Duodenal mucosa (tissue), 2 donors: ENCODE measurements around the gene ABCG4.

Source experiments
- H3K27ac ChIP-seq: one replicate; pipeline ENCODE4 v1.7.0; 2013; ENCODE audit warnings: low read depth, low read length
- H3K27me3 ChIP-seq, 2 donors: one replicate each; pipeline ENCODE4 v1.7.0; 2013; ENCODE audit warnings: low read length in 2 of 2, control low read depth in 1 of 2; ENCODE audit not compliant: insufficient read depth in 2 of 2, control insufficient read depth in 1 of 2
- H3K36me3 ChIP-seq, 2 donors: one replicate each; pipeline ENCODE4 v1.7.0; 2013; ENCODE audit warnings: low read length in 2 of 2, control low read depth in 1 of 2; ENCODE audit not compliant: insufficient read depth in 2 of 2, control insufficient read depth in 1 of 2
- H3K4me1 ChIP-seq, 2 donors: one replicate each; pipeline ENCODE4 v1.7.0; 2013; ENCODE audit warnings: low read length in 2 of 2, control low read depth in 1 of 2; ENCODE audit not compliant: insufficient read depth in 2 of 2, control insufficient read depth in 1 of 2
- H3K4me3 ChIP-seq, 2 donors: one replicate each; pipeline ENCODE4 v1.7.0; 2013; ENCODE audit warnings: low read length in 2 of 2, low read depth in 1 of 2
- H3K9ac ChIP-seq, 2 donors: one replicate each; pipeline ENCODE4 v1.7.0; 2013; ENCODE audit warnings: low read length in 2 of 2, low read depth in 1 of 2
- H3K9me3 ChIP-seq, 2 donors: one replicate each; pipeline ENCODE4 v1.7.0; 2013; ENCODE audit warnings: low read length in 2 of 2, control low read depth in 1 of 2; ENCODE audit not compliant: control insufficient read depth in 1 of 2

ABCG4 gene

DNA sequence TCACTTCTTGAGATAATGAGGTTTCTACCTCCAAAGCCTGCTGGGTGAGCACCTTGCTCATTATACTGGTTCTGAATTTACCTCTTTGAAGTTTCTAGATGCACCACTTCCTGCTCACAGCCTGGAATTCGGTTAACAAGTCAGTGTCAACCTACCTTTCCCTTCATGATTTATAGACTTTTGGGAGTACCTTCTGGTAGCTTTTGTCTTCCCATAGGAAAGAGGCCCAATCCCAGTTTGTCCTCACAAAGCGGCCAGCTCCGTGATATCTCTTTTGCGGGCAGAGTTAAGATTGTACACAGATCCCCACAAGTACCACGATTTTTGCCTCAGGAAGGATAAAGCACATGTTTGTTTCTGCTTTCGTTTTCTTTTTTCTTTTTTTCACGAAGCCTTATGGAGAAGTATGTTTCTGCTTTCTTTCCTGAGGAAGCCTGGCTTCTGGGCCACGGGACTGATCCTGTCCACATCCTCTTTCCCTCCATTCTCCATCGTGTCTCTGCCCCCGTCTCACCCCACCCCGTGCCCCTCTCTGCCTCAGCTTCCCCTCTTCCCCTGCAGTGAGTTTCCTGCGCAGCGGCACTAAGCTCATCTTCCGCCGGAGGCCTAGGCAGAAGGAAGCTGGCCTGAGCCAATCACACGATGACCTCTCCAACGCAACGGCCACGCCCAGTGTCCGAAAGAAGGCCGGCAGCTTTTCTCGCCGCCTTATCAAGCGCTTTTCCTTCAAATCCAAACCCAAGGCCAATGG lies 33.2 kb upstream of the ABCG4 start:
- no peaks in the 10 kb centered on the region for H3K9me3 ChIP-seq
- H3K9ac ChIP-seq: no peak overlapping the region
- no peak overlapping the region for H3K4me3 ChIP-seq
- H3K27me3 ChIP-seq: no peaks in the 10 kb centered on the region
- H3K27ac ChIP-seq: no peak overlapping the region
- H3K4me1 ChIP-seq: peaks cover 4 to 7% of the 10 kb centered on the region in 2 donors
- peaks cover 37 to 66% of the 10 kb centered on the region in 2 donors for H3K36me3 ChIP-seq

DNA sequence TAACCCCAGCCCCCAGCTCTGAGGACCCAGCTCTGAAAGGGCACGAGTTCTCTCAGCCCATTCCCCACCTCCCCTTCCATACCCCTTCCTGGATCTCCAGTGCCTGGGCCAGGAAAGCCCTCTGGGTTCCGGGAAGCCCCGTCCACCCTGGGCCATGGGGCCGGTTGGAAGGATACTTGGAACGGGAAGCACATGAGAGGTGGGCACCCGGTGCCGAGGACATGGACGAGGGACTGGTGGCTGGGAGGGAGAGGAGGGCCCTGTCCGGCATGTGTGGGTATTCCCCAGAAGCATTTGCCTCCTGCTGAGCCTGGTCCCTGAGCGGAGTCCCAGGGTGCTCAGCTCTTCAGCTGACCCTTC lies 32.6 kb upstream of the ABCG4 start:
- Histone ChIP-seq H3K27me3 (no peaks in the 10 kb centered on the region), H3K9me3 (no peaks in the 10 kb centered on the region), H3K4me3 (no peak overlapping the region), H3K27ac (no peak overlapping the region), H3K4me1 (peaks cover 7 to 10% of the 10 kb centered on the region in 2 donors), H3K36me3 (peaks cover 32 to 60% of the 10 kb centered on the region in 2 donors), H3K9ac (no peak overlapping the region)

GRCh38 chr11:119116601-119117000 lies 32.3 kb upstream of the ABCG4 start:
- H3K4me3 ChIP-seq: no peak overlapping the region
- H3K9me3 ChIP-seq: no peaks in the 10 kb centered on the region
- no peak overlapping the region for H3K27ac ChIP-seq
- no peak overlapping the region for H3K9ac ChIP-seq
- peaks cover 28 to 56% of the 10 kb centered on the region in 2 donors for H3K36me3 ChIP-seq
- peaks cover 7 to 10% of the 10 kb centered on the region in 2 donors for H3K4me1 ChIP-seq
- no peaks in the 10 kb centered on the region for H3K27me3 ChIP-seq

- Histone ChIP-seq H3K36me3 (peaks cover 23 to 51% of the 10 kb centered on the region in 2 donors), H3K4me1 (peaks cover 8 to 15% of the 10 kb centered on the region in 2 donors), H3K27me3 (no peaks in the 10 kb centered on the region), H3K9ac (no peak overlapping the region), H3K27ac (no peak overlapping the region), H3K4me3 (no peak overlapping the region), H3K9me3 (no peaks in the 10 kb centered on the region)
Measured at GRCh38 chr11:119117004-119117706, 31.7 kb upstream of the ABCG4 start.

GRCh38 chr11:119118227-119118626 lies 30.6 kb upstream of the ABCG4 start:
- Histone ChIP-seq H3K36me3 (peaks cover 17 to 41% of the 10 kb centered on the region in 2 donors), H3K9ac (no peak overlapping the region), H3K27me3 (no peaks in the 10 kb centered on the region)

DNA sequence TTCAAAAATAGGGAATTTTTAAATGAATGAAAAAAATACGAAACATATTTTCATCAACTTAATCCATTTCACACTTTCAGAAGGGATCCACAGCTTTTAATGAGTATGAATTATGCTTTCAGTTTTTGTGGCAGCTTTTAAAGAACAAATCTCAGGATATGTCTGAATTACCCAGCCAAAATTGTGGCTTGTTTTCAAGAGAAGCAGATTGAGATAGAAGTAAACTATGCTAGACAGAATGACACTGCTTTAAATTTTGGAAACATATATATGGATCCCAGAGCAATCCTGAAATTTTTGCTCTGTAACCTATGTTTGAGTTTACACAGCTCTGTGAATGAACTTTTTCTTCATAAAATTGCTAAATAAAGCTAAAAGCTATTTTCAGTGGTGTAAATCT lies 29.9 kb upstream of the ABCG4 start:
- no peaks in the 10 kb centered on the region for H3K27me3 ChIP-seq
- peaks cover 15 to 25% of the 10 kb centered on the region in 2 donors for H3K4me1 ChIP-seq
- no peaks in the 10 kb centered on the region for H3K9me3 ChIP-seq
- H3K4me3 ChIP-seq: no peak overlapping the region
- peaks cover 13 to 37% of the 10 kb centered on the region in 2 donors for H3K36me3 ChIP-seq
- H3K27ac ChIP-seq: no peak overlapping the region
- H3K9ac ChIP-seq: no peak overlapping the region

More at GRCh38 chr11:119118227-119118626, 30.6 kb upstream of the ABCG4 start:
- H3K27ac ChIP-seq: no peak overlapping the region
- peaks cover 15 to 25% of the 10 kb centered on the region in 2 donors for H3K4me1 ChIP-seq
- H3K9me3 ChIP-seq: no peaks in the 10 kb centered on the region
- H3K4me3 ChIP-seq: no peak overlapping the region

- Histone ChIP-seq H3K36me3 (peaks cover 9 to 31% of the 10 kb centered on the region in 2 donors), H3K4me3 (peak overlapping the region; percentile 75 to 94), H3K9ac (peak overlapping the region; percentile 67 to 79), H3K27ac (no peak overlapping the region), H3K9me3 (no peaks in the 10 kb centered on the region), H3K4me1 (peaks cover 20 to 30% of the 10 kb centered on the region in 2 donors), H3K27me3 (no peaks in the 10 kb centered on the region)
Measured at GRCh38 chr11:119120639-119121007, 28.2 kb upstream of the ABCG4 start.

DNA sequence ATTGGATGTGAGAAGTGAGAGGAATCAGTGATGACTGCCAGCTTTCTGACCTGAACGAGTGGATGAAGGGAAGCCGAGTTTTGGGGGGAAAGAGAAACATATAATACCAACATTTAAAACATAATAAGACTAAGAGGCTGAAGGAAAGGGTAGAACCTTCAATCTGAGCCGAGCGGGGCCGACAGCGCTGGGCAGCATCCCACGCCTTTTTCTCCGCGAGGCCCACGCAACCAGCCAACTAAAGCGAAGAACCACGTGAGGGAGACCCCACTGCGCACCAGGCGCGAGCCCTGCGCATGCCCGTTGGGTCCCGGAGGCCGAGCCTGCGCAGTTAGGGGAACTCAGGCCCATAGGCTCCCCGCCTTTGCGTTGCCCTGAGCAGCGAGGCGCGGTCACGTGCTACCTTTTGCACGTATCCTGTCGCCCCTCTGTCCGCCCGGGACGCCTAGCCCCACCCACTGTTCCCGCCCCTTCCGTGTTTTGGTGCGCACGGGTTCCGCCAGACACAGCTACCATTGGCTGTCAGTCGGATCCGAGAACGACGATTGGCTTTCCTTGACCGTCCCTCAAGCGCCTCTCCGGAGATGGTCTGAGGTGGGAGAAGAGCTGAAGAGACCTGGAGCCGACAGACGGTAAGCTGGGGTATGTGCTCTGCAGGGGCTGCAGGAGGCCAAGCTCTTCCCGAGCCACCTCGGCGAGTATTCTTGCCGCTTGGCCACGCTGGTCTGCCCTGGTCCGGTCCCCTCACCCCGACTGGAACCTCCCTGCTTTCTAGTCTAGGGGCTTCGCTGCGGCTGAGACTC lies 27.6 kb upstream of the ABCG4 start, which contains the start of gene HINFP:
Gene HINFP (plus strand): TSS at position 573 of the 803 bp plus-strand sequence. CDS start 5,365 bp downstream, outside the sequence.
- H3K27ac ChIP-seq: peak within 1 kb of the TSS; percentile 84
- peaks cover 22 to 35% of the 10 kb centered on the region in 2 donors for H3K4me1 ChIP-seq
- H3K9me3 ChIP-seq: no peaks in the 10 kb centered on the region
- peaks cover 9 to 25% of the 10 kb centered on the region in 2 donors for H3K36me3 ChIP-seq
- H3K4me3 ChIP-seq: peak within 1 kb of the TSS; percentile 94 to 100
- peak within 1 kb of the TSS; percentile 88 to 97 for H3K9ac ChIP-seq
- no peaks in the 10 kb centered on the region for H3K27me3 ChIP-seq

DNA sequence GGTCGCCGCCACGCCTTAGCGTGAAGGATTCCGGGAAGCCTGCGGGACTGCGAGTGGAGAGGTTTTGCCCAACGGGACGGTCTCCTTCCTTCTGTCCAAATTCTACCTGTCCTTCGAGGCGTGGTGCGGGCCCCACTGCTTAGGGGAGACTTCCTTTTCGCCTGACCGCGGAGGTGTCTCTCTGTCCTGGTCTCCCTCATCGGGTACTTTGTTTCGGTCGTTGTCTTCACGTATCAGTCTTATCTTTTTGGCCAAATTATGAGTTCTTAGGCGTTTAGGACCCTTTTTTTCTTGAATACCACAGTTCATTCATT lies 27.1 kb upstream of the ABCG4 start:
- Histone ChIP-seq H3K27me3 (no peaks in the 10 kb centered on the region), H3K4me1 (peaks cover 27 to 41% of the 10 kb centered on the region in 2 donors), H3K9ac (peak overlapping the region; percentile 88 to 97), H3K27ac (peak overlapping the region; percentile 84), H3K36me3 (peaks cover 9 to 20% of the 10 kb centered on the region in 2 donors), H3K4me3 (peak overlapping the region; percentile 94 to 100), H3K9me3 (no peaks in the 10 kb centered on the region)
